OCI-LY1 (cell line): ENCODE results near the gene EIF6.

Experiments used
- EZH2 ChIP-seq: fragments of 200-600 bp; sonication (generic), shearing (Covaris generic); IDR thresholded peaks from 2 replicates; pipeline ENCODE4 v1.8.0; 2017; ENCODE audit warnings: borderline replicate concordance, mixed run types, mild to moderate bottlenecking, antibody characterized with exemption, low read length, moderate library complexity, mixed read lengths
- TF ChIP-seq, protein P1 (sequence below): fragments of 200-600 bp; sonication (generic), shearing (Covaris generic); IDR thresholded peaks from 2 replicates; pipeline ENCODE4 v1.5.1; 2017; ENCODE audit warnings: mild to moderate bottlenecking, antibody characterized with exemption, low read length, moderate library complexity, mixed read lengths

DNA sequence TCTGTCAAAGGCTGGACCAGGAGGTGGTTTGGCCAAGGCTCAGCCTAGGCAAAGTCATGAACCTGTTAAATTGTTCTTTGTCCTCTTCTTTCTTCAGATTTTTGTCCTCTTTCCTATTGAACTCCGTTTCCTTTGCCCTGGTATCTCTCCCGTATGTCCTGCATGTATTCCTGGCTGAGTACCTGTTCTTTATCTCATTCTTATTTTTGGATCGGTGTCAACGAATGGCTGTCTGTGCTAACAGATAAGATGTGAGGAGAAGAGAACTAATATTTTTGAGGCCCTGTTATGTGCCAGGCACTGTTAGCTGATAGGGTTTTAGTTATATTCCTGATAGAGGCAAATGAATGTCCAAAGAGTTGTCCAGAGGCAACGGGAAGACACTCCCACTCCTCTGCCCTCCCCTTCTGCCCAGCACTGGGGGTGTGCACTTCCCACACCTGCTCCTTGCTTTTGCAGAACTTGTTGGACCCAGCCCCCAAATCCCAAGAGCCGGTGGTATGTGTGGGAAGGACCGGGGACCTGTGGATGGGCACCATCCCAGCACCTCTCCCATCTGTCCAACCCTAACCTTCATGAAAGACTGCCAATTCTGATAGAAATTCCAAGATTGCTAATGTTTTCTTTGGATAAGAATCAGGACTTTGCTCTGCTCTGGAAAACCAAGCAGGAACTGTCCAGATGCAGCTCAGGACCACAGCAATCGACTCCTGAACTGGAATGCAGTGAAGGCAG is 27.2 kb downstream of the EIF6 start:
- no peak for TF ChIP-seq EZH2
- TF ChIP-seq, protein P1, sequence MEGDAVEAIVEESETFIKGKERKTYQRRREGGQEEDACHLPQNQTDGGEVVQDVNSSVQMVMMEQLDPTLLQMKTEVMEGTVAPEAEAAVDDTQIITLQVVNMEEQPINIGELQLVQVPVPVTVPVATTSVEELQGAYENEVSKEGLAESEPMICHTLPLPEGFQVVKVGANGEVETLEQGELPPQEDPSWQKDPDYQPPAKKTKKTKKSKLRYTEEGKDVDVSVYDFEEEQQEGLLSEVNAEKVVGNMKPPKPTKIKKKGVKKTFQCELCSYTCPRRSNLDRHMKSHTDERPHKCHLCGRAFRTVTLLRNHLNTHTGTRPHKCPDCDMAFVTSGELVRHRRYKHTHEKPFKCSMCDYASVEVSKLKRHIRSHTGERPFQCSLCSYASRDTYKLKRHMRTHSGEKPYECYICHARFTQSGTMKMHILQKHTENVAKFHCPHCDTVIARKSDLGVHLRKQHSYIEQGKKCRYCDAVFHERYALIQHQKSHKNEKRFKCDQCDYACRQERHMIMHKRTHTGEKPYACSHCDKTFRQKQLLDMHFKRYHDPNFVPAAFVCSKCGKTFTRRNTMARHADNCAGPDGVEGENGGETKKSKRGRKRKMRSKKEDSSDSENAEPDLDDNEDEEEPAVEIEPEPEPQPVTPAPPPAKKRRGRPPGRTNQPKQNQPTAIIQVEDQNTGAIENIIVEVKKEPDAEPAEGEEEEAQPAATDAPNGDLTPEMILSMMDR, result no peak
